ENCODE results near the gene GSTM1. TPM values are rescaled to one million over a fixed set of nuclear protein-coding genes. Genes with fewer than 3 reads are reported as not detected.

GSTM1 gene
- total and polyA plus RNA-seq, 10 of the 15 experiments (the other 5 are each of a cell fraction or from before 2014, with no cell fraction given): 16.0 to 75.6 (median 46.4) TPM

DNA sequence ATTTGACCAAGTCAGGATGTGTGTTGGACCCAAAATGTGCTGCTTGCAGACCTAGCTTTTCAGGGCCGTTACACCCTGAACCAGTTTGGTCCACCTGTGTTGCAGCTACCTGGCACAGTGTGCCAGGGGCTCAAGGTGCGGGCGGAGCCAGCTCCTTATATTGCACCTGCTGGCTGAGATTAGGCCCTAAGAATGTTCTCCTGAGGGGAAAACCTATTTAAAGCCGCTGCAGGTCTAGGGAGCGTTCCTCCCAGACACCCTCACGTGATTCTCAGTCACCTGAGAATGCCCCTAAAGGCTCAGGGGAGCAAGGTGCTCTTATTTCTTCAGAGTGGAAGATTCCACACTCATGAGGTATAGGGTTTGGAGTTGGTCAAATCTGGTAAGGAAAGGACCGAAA lies 41.3 kb downstream of the GSTM1 start:
- no peaks in the 10 kb centered on the region for H3K79me2 ChIP-seq (ENCODE audit: control insufficient read depth, insufficient read depth, low read length)
- DNase-seq (ENCODE audit: low read depth, low spot score): no peak
- TF ChIP-seq CHD4 (IDR thresholded peaks at IDR 0.05) (no peak), SUZ12 (IDR thresholded peaks at IDR 0.05; ENCODE audit: unreplicated experiment) (no peak), MXI1 (IDR thresholded peaks at IDR 0.05; ENCODE audit: low read depth, low read length) (no peak)
- H3K4me1 ChIP-seq (ENCODE audit: control insufficient read depth, insufficient read depth, low read length): no peaks in the 10 kb centered on the region
- H3K36me3 ChIP-seq (ENCODE audit: control insufficient read depth in 2 of 2, insufficient read depth in 2 of 2, low read length in 1 of 2): no peaks in the 10 kb centered on the region
- no peaks in the 10 kb centered on the region for H3K9me3 ChIP-seq (replicated peaks; ENCODE audit: control insufficient read depth, insufficient read depth, low read length)
- H3K27ac ChIP-seq (ENCODE audit: control insufficient read depth, insufficient read depth): no peak overlapping the region
- BruUV-seq (replicated peaks): no TSS peak
- intact Hi-C loops (cut with micrococcal nuclease; ENCODE audit: unreplicated experiment): no loop called here
- no peak overlapping the region for H3K4me3 ChIP-seq
- no peak for FAIRE-seq
- CTCF ChIA-PET: interaction anchor here (0.7 kb wide), 1 partner anchor 89 kb away, joined by 3 read pairs; no protein-coding TSS in a partner anchor
- ATAC-seq: no peak
- H3K27me3 ChIP-seq (replicated peaks in 1 of 2; ENCODE audit: control insufficient read depth in 2 of 2, insufficient read depth in 2 of 2, low read length in 1 of 2): no peaks in the 10 kb centered on the region; a peak in 1 of 4 replicates
- H2AFZ ChIP-seq (ENCODE audit: control insufficient read depth, low read depth, low read length): no peak overlapping the region
- POLR2A ChIA-PET: no interaction called here
- H3K4me2 ChIP-seq (ENCODE audit: control insufficient read depth, insufficient read depth): no peak overlapping the region
- SMC1A ChIA-PET (ENCODE audit: uncharacterized antibody, unreplicated experiment): no interaction called here
- in situ Hi-C loops (cut with MboI): no loop called here
- no peak overlapping the region for H3K9ac ChIP-seq (ENCODE audit: control insufficient read depth, insufficient read depth, low read length)
- H4K20me1 ChIP-seq (ENCODE audit: control insufficient read depth, insufficient read depth): no peaks in the 10 kb centered on the region
- RAD21 ChIA-PET (ENCODE audit: unreplicated experiment): no interaction called here
- WGBS (ENCODE audit: insufficient coverage, insufficient replicate concordance, low lambda C conversion rate, missing lambda C conversion rate): 45% methylated on average over 7 of the region's 7 CpGs

- Histone ChIP-seq H3K4me3 (no peak overlapping the region), H3K4me1 (ENCODE audit: control insufficient read depth, insufficient read depth, low read length) (no peaks in the 10 kb centered on the region), H3K36me3 (ENCODE audit: control insufficient read depth in 2 of 2, insufficient read depth in 2 of 2, low read length in 1 of 2) (no peaks in the 10 kb centered on the region), H3K4me2 (ENCODE audit: control insufficient read depth, insufficient read depth) (no peak overlapping the region), H2AFZ (ENCODE audit: control insufficient read depth, low read depth, low read length) (no peak overlapping the region), H3K27me3 (replicated peaks in 1 of 2; ENCODE audit: control insufficient read depth in 2 of 2, insufficient read depth in 2 of 2, low read length in 1 of 2) (no peaks in the 10 kb centered on the region; a peak in 1 of 4 replicates), H3K27ac (ENCODE audit: control insufficient read depth, insufficient read depth) (no peak overlapping the region), H3K9me3 (replicated peaks; ENCODE audit: control insufficient read depth, insufficient read depth, low read length) (no peaks in the 10 kb centered on the region), H4K20me1 (ENCODE audit: control insufficient read depth, insufficient read depth) (no peaks in the 10 kb centered on the region), H3K9ac (ENCODE audit: control insufficient read depth, insufficient read depth, low read length) (no peak overlapping the region), H3K79me2 (ENCODE audit: control insufficient read depth, insufficient read depth, low read length) (no peaks in the 10 kb centered on the region)
- 43% methylated on average over 6 of the region's 6 CpGs for WGBS (ENCODE audit: insufficient coverage, insufficient replicate concordance, low lambda C conversion rate, missing lambda C conversion rate)
- ATAC-seq (no peak), DNase-seq (ENCODE audit: low read depth, low spot score) (no peak), FAIRE-seq (no peak)
- in situ Hi-C loops (cut with MboI) (no loop called here), intact Hi-C loops (cut with micrococcal nuclease; ENCODE audit: unreplicated experiment) (no loop called here)
- CTCF ChIA-PET: no interaction called here
- POLR2A ChIA-PET: no interaction called here
- RAD21 ChIA-PET (ENCODE audit: unreplicated experiment): no interaction called here
- no TSS peak for BruUV-seq (replicated peaks)
- SMC1A ChIA-PET (ENCODE audit: uncharacterized antibody, unreplicated experiment): interaction anchor here (1.3 kb wide), 1 partner anchor 91 kb away, joined by 3 read pairs; no protein-coding TSS in a partner anchor
- TF ChIP-seq PML (IDR thresholded peaks at IDR 0.05; ENCODE audit: low read length): no peak
- no peak for TF ChIP-seq RB1 (IDR thresholded peaks at IDR 0.05; ENCODE audit: borderline replicate concordance)
- no peak for TF ChIP-seq NFYB (IDR thresholded peaks at IDR 0.05; ENCODE audit: insufficient read depth, low read depth, low read length)
- TF ChIP-seq RAD51 (IDR thresholded peaks at IDR 0.05): no peak
- no peak for TF ChIP-seq NFYA (IDR thresholded peaks at IDR 0.05; ENCODE audit: borderline replicate concordance, low read depth, low read length)
- TF ChIP-seq ZBED1 (IDR thresholded peaks at IDR 0.05; ENCODE audit: borderline replicate concordance): no peak
- no peak for TF ChIP-seq ZZZ3 (IDR thresholded peaks at IDR 0.05; ENCODE audit: control insufficient read depth, insufficient read length, low read depth)
- TF ChIP-seq NFXL1 (IDR thresholded peaks at IDR 0.05; ENCODE audit: borderline replicate concordance): no peak
- TF ChIP-seq, protein P1, sequence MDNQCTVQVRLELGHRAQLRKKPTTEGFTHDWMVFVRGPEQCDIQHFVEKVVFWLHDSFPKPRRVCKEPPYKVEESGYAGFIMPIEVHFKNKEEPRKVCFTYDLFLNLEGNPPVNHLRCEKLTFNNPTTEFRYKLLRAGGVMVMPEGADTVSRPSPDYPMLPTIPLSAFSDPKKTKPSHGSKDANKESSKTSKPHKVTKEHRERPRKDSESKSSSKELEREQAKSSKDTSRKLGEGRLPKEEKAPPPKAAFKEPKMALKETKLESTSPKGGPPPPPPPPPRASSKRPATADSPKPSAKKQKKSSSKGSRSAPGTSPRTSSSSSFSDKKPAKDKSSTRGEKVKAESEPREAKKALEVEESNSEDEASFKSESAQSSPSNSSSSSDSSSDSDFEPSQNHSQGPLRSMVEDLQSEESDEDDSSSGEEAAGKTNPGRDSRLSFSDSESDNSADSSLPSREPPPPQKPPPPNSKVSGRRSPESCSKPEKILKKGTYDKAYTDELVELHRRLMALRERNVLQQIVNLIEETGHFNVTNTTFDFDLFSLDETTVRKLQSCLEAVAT (IDR thresholded peaks at IDR 0.05): no peak
- TF ChIP-seq RELB (IDR thresholded peaks at IDR 0.05; ENCODE audit: low read depth): no peak
- TF ChIP-seq SREBF1 (IDR thresholded peaks at IDR 0.05; ENCODE audit: low read length): no peak
- TF ChIP-seq TCF3 (IDR thresholded peaks at IDR 0.05; ENCODE audit: borderline replicate concordance, insufficient read depth, low read depth, low read length): no peak
- TF ChIP-seq USF2 (IDR thresholded peaks at IDR 0.05; ENCODE audit: borderline replicate concordance, low read depth, low read length): no peak
Measured at GRCh38 chr1:109730666-109731065, 43.0 kb downstream of the GSTM1 start.

Data from GM12878 (cell line).